Uterus (tissue), 2 donors: ENCODE results near the gene PEAK1.

Experiments
- CTCF ChIP-seq, 4 experiments: fragments of 200-600 bp in 2 of 4; fragments of 450-650 bp in 2 of 4; sonication (generic) in 2 of 4; IDR thresholded peaks; one replicate each; pipeline ENCODE4 v1.5.1; 2016 to 2019; ENCODE audit warnings: antibody characterized with exemption in 4 of 4, mild to moderate bottlenecking in 2 of 4, moderate library complexity in 1 of 4
- POLR2A ChIP-seq, 2 donors: fragments of 450-650 bp; IDR thresholded peaks; one replicate each; pipeline ENCODE4 v1.6.1; 2016; ENCODE audit warnings: antibody characterized with exemption in 2 of 2, mild to moderate bottlenecking in 1 of 2, moderate library complexity in 1 of 2

GRCh38 chr15:77416954-77417353, 3.0 kb downstream of the PEAK1 start:
- TF ChIP-seq POLR2A (IDR thresholded peaks at IDR 0.05): no peak
- no peak for TF ChIP-seq CTCF (IDR thresholded peaks at IDR 0.05)
